H9 (cell line): ENCODE results near the gene ISG20L2. TPM values are rescaled to one million over a fixed set of nuclear protein-coding genes. Genes with fewer than 3 reads are reported as not detected.
A peak's percentile ranks its signal among the peaks of the same experiment; 100 is the strongest.

Experiments used
- DNase-seq: peaks from one replicate; pipeline ENCODE4 v3.0.0-alpha.2; 2017
- H2AFZ ChIP-seq: one replicate; pipeline ENCODE4 v1.6.1; 2013; ENCODE audit warnings: mild to moderate bottlenecking, low read length, control low read depth, moderate library complexity
- H2AK5ac ChIP-seq: 2 replicates; pipeline ENCODE4 v1.6.1; 2013; ENCODE audit warnings: low read length, control low read depth, mixed read lengths; ENCODE audit not compliant: insufficient read length
- H2BK120ac ChIP-seq: one replicate; pipeline ENCODE4 v1.6.1; 2013; ENCODE audit warnings: low read depth, mild to moderate bottlenecking, low read length, control low read depth, inconsistent platforms; ENCODE audit not compliant: poor library complexity, severe bottlenecking
- H2BK12ac ChIP-seq: 2 replicates; pipeline ENCODE4 v1.6.1; 2013; ENCODE audit warnings: low read length, control low read depth, mixed read lengths, low read depth; ENCODE audit not compliant: insufficient read length
- H2BK15ac ChIP-seq: 2 replicates; pipeline ENCODE4 v1.6.1; 2013; ENCODE audit warnings: low read depth, low read length, control low read depth
- H2BK20ac ChIP-seq: one replicate; pipeline ENCODE4 v1.6.1; 2013; ENCODE audit warnings: low read depth, mild to moderate bottlenecking, low read length, control low read depth, inconsistent platforms; ENCODE audit not compliant: poor library complexity, severe bottlenecking
- H2BK5ac ChIP-seq: 2 replicates; pipeline ENCODE4 v1.6.1; 2013; ENCODE audit warnings: low read length, control low read depth, mixed read lengths; ENCODE audit not compliant: insufficient read length
- H3K14ac ChIP-seq: 2 replicates; pipeline ENCODE4 v1.6.1; 2013; ENCODE audit warnings: low read length, control low read depth; ENCODE audit not compliant: insufficient read depth
- H3K18ac ChIP-seq: 2 replicates; pipeline ENCODE4 v1.6.1; 2013; ENCODE audit warnings: low read depth, mild to moderate bottlenecking, mixed read lengths, low read length, control low read depth; ENCODE audit not compliant: insufficient read length
- H3K23ac ChIP-seq: 2 replicates; pipeline ENCODE4 v1.6.1; 2013; ENCODE audit warnings: low read length, control low read depth, mixed read lengths, low read depth; ENCODE audit not compliant: insufficient read length
- H3K23me2 ChIP-seq: 2 replicates; pipeline ENCODE4 v1.6.1; 2013; ENCODE audit warnings: low read depth, mild to moderate bottlenecking, mixed read lengths, low read length, control low read depth; ENCODE audit not compliant: insufficient read length, poor library complexity, severe bottlenecking
- H3K27ac ChIP-seq: 2 replicates; pipeline ENCODE4 v1.5.1; 2013; ENCODE audit warnings: low read length, control low read depth, mixed read lengths, low read depth; ENCODE audit not compliant: insufficient read length
- H3K27me3 ChIP-seq: 2 replicates; pipeline ENCODE4 v1.6.1; 2013; ENCODE audit warnings: low read length, control low read depth, inconsistent platforms; ENCODE audit not compliant: insufficient read depth
- H3K4ac ChIP-seq: 2 replicates; pipeline ENCODE4 v1.6.1; 2013; ENCODE audit warnings: low read depth, mild to moderate bottlenecking, control low read depth, inconsistent platforms, low read length, moderate library complexity
- H3K4me1 ChIP-seq: 2 replicates; pipeline ENCODE4 v1.6.1; 2013; ENCODE audit warnings: low read length, control low read depth, inconsistent platforms; ENCODE audit not compliant: insufficient read depth
- H3K4me2 ChIP-seq: 2 replicates; pipeline ENCODE4 v1.6.1; 2013; ENCODE audit warnings: low read length, control low read depth, mixed read lengths; ENCODE audit not compliant: insufficient read length, insufficient read depth
- H3K56ac ChIP-seq: 2 replicates; pipeline ENCODE4 v1.6.1; 2013; ENCODE audit warnings: low read depth, mild to moderate bottlenecking, mixed read lengths, low read length, control low read depth; ENCODE audit not compliant: insufficient read length
- H3K79me1 ChIP-seq: 2 replicates; pipeline ENCODE4 v1.6.1; 2013; ENCODE audit warnings: low read depth, mild to moderate bottlenecking, moderate library complexity, low read length, control low read depth, inconsistent platforms; ENCODE audit not compliant: insufficient read depth, poor library complexity, severe bottlenecking
- H3K79me2 ChIP-seq: 2 replicates; pipeline ENCODE4 v1.6.1; 2013; ENCODE audit warnings: low read length, control low read depth, inconsistent platforms; ENCODE audit not compliant: insufficient read depth
- H3K9ac ChIP-seq: 2 replicates; pipeline ENCODE4 v1.6.1; 2013; ENCODE audit warnings: low read length, control low read depth, mixed read lengths; ENCODE audit not compliant: insufficient read length; ENCODE audit errors: extremely low read depth
- H3K9me3 ChIP-seq: one replicate; pipeline ENCODE4 v1.6.1; 2013; ENCODE audit warnings: low read depth, low read length, inconsistent platforms; ENCODE audit not compliant: control insufficient read depth
- H3T11ph ChIP-seq: one replicate; pipeline ENCODE4 v1.6.1; 2013; ENCODE audit warnings: mild to moderate bottlenecking, low read length, control low read depth, inconsistent platforms
- H4K20me1 ChIP-seq: one replicate; pipeline ENCODE4 v1.6.1; 2013; ENCODE audit not compliant: control insufficient read depth, insufficient read length, insufficient read depth
- H4K5ac ChIP-seq: 2 replicates; pipeline ENCODE4 v1.6.1; 2013; ENCODE audit warnings: low read depth, mild to moderate bottlenecking, mixed read lengths, low read length, control low read depth; ENCODE audit not compliant: insufficient read length
- H4K8ac ChIP-seq: replicated peaks from 2 replicates; pipeline ENCODE4 v1.6.1; 2013; ENCODE audit warnings: low read length, control low read depth, mixed read lengths, low read depth; ENCODE audit not compliant: insufficient read length
- H4K91ac ChIP-seq: 2 replicates; pipeline ENCODE4 v1.6.1; 2013; ENCODE audit warnings: low read depth, mild to moderate bottlenecking, moderate library complexity, mixed read lengths, low read length, control low read depth; ENCODE audit not compliant: insufficient read length
- H3K27ac Mint-ChIP-seq, 3 experiments: 2 replicates in 2 of 3; 3 replicates in 1 of 3; pipeline ENCODE4 v1.8.0; 2020 to 2021; ENCODE audit warnings: mixed read lengths in 3 of 3, mild to moderate bottlenecking in 1 of 3, moderate library complexity in 1 of 3
- H3K27me3 Mint-ChIP-seq: 2 replicates; pipeline ENCODE4 v1.8.0; 2021; ENCODE audit warnings: low read depth, mild to moderate bottlenecking, moderate library complexity, mixed read lengths
- H3K36me3 Mint-ChIP-seq, 3 experiments: 2 replicates in 2 of 3; 3 replicates in 1 of 3; pipeline ENCODE4 v1.8.0; 2020 to 2021; ENCODE audit warnings: low read depth in 3 of 3, mixed read lengths in 3 of 3; ENCODE audit not compliant: insufficient read depth in 1 of 3
- H3K4me1 Mint-ChIP-seq, 2 experiments: 2 replicates each; pipeline ENCODE4 v1.8.0; 2020; ENCODE audit warnings: mixed read lengths in 2 of 2
- H3K4me3 Mint-ChIP-seq, 2 experiments: 2 replicates in 1 of 2; 3 replicates in 1 of 2; pipeline ENCODE4 v1.8.0; 2020 to 2021; ENCODE audit warnings: mild to moderate bottlenecking in 2 of 2, mixed read lengths in 2 of 2, moderate library complexity in 1 of 2
- H3K9me3 Mint-ChIP-seq, 2 experiments: 2 replicates in 1 of 2; 3 replicates in 1 of 2; pipeline ENCODE4 v1.8.0; 2020; ENCODE audit warnings: mild to moderate bottlenecking in 2 of 2, mixed read lengths in 2 of 2, moderate library complexity in 1 of 2
- CTCF ChIP-seq: fragments of 200-600 bp; sonication (generic); conservative IDR thresholded peaks from 3 replicates; pipeline ENCODE4 v1.8.0; 2021; ENCODE audit warnings: antibody characterized with exemption, mild to moderate bottlenecking
- WGBS: extraction: QIAGEN DNeasy Blood & Tissue Kit; methylation state at CpG from one replicate; pipeline ENCODE4 v1.1.7; 2013; ENCODE audit warnings: missing lambda C conversion rate, low lambda C conversion rate, mixed read lengths; ENCODE audit not compliant: insufficient read length; ENCODE audit errors: extremely low coverage; 5-methylcytosine and 5-hydroxymethylcytosine counted together
- total RNA-seq: library from RNA; stranded (reverse); gene quantifications from 2 replicates; pipeline ENCODE4 v1.2.1, GENCODE V29; 2021

ISG20L2 gene
- total RNA-seq, 1 experiment from 2014 or later: 57.6 TPM

GRCh38 chr1:156775799-156776198 lies 47.2 kb upstream of the ISG20L2 start:
- no CpG with 5 or more reads among the region's 5 CpGs for WGBS
- H3T11ph ChIP-seq: no peak overlapping the region
- no peak overlapping the region for H3K4me2 ChIP-seq
- no peak overlapping the region for H3K56ac ChIP-seq
- Mint-ChIP-seq H3K4me1 (peaks cover 6 to 14% of the 10 kb centered on the region in 2 experiments; a peak in 3 of 4 replicates), H3K27ac (peak overlapping the region in 1 of 3 experiments; percentile 36; a peak in 3 of 7 replicates), H3K9me3 (no peaks in the 10 kb centered on the region), H3K4me3 (no peak overlapping the region), H3K36me3 (peaks cover 9 to 26% (median 12%) of the 10 kb centered on the region in 3 experiments; a peak in 6 of 7 replicates), H3K27me3 (no peaks in the 10 kb centered on the region)
- no peaks in the 10 kb centered on the region for H3K27me3 ChIP-seq
- DNase-seq: no peak
- H4K20me1 ChIP-seq: no peaks in the 10 kb centered on the region
- no peak for TF ChIP-seq CTCF
- H3K4ac ChIP-seq: no peak overlapping the region
- H3K79me1 ChIP-seq: peaks cover 18% of the 10 kb centered on the region
- no peaks in the 10 kb centered on the region for H3K23me2 ChIP-seq
- no peak overlapping the region for H2BK15ac ChIP-seq
- no peak overlapping the region for H2BK120ac ChIP-seq
- no peak overlapping the region for H3K14ac ChIP-seq
- no peak overlapping the region for H2AFZ ChIP-seq
- no peaks in the 10 kb centered on the region for H3K4me1 ChIP-seq
- H3K27ac ChIP-seq: no peak overlapping the region
- no peak overlapping the region for H2BK12ac ChIP-seq
- peaks cover 30% of the 10 kb centered on the region for H3K79me2 ChIP-seq
- H3K18ac ChIP-seq: no peak overlapping the region
- H4K91ac ChIP-seq: no peak overlapping the region
- H3K9ac ChIP-seq: no peak overlapping the region
- H4K8ac ChIP-seq: no peak overlapping the region
- H4K5ac ChIP-seq: no peak overlapping the region
- no peak overlapping the region for H3K23ac ChIP-seq
- no peak overlapping the region for H2AK5ac ChIP-seq
- no peak overlapping the region for H2BK20ac ChIP-seq
- no peaks in the 10 kb centered on the region for H3K9me3 ChIP-seq
- H2BK5ac ChIP-seq: no peak overlapping the region
